Embryonic facial prominence (tissue), 1 donor: ENCODE results near the gene BPTF.
"Not testable (repeated sequence)": the region's sequence is repeated elsewhere in the genome, so short reads cannot be mapped to it uniquely, and the experiment has no call there.

Experiments
- DNase-seq: peaks from one replicate; pipeline ENCODE4 v3.0.0-alpha.2; 2016; ENCODE audit errors: extremely low spot score

Gene BPTF, protein sequence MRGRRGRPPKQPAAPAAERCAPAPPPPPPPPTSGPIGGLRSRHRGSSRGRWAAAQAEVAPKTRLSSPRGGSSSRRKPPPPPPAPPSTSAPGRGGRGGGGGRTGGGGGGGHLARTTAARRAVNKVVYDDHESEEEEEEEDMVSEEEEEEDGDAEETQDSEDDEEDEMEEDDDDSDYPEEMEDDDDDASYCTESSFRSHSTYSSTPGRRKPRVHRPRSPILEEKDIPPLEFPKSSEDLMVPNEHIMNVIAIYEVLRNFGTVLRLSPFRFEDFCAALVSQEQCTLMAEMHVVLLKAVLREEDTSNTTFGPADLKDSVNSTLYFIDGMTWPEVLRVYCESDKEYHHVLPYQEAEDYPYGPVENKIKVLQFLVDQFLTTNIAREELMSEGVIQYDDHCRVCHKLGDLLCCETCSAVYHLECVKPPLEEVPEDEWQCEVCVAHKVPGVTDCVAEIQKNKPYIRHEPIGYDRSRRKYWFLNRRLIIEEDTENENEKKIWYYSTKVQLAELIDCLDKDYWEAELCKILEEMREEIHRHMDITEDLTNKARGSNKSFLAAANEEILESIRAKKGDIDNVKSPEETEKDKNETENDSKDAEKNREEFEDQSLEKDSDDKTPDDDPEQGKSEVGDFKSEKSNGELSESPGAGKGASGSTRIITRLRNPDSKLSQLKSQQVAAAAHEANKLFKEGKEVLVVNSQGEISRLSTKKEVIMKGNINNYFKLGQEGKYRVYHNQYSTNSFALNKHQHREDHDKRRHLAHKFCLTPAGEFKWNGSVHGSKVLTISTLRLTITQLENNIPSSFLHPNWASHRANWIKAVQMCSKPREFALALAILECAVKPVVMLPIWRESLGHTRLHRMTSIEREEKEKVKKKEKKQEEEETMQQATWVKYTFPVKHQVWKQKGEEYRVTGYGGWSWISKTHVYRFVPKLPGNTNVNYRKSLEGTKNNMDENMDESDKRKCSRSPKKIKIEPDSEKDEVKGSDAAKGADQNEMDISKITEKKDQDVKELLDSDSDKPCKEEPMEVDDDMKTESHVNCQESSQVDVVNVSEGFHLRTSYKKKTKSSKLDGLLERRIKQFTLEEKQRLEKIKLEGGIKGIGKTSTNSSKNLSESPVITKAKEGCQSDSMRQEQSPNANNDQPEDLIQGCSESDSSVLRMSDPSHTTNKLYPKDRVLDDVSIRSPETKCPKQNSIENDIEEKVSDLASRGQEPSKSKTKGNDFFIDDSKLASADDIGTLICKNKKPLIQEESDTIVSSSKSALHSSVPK (N-terminal part only)

GRCh38 chr17:67824735-67825626 is at the start of gene BPTF:
Gene BPTF, plus strand, starts transcription at chr17:67825503. Its CDS starts 222 bp downstream, at chr17:67825725.
- DNase-seq: peak; percentile 89

- DNase-seq: no peak
Observed at GRCh38 chr17:67779098-67779672, 46.1 kb upstream of the BPTF start.

DNA sequence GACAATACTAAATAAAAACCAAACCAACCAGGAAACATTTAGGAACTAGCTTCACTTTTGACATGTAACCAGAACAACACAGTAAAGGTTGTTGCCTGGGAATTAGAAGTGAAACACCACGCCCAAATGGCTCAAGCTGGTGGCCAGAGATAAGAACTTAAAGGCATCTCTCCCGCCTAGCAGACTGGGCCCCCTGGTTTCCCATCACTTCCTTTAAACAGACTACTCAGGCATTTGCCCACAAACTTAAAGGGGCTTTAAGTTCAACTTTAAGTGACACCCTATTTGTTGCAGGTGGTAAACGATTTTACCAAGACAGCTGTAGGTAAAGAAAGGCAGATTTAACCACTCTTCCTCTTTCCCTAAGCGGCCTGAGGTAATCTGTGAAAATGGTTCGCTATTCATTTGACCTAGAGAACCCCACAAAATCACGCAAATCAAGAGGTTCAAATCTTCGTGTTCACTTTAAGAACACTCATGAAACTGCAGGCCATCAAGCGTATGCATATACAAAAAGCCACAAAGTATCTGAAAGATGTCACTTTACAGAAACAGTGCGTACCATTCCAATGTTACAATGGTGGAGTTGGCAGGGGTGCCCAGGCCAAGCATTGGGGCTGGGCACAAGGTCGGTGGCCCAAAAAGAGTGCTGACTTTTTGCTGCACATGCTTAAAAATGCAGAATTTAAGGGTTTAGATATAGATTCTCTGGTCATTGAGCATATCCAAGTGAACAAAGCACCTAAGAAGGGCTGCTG is 40.8 kb upstream of the BPTF start:
- no peak for DNase-seq

DNA sequence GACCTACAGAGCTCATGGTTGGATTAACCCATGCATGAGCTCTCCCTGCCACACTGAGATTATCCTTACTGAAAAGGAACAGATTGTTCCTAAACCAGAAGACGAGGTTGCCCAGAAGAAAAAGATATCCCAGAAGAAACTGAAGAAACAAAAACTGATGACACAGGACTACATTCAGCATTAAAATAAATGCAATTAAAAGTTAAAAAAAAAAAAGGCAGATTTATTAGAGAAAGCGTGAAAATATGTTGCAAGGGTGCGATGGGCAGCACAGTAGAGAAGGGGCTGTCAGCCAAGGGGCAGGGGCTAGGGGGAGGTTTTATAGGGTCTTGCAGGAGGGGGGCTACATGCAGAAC is 40.2 kb upstream of the BPTF start:
- no peak for DNase-seq

DNA sequence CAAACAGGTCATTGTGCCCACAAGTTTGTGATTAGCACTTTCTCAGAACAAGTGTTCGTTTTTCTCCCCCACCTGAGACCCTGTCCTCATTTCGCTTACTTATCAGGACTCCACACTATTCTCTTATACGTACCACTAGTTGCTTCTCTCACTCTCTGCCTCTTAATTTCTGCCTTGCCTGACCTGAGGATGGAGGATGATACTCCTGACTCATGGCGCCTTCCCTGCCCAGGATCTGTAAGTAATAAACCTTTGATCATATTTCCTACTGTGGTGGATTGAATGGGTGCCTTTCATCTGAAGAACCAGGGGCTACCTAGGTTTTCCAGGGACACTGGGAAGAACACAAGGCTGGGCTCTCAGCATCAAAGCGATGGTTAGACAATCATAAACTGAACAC is 39.8 kb upstream of the BPTF start:
- no peak for DNase-seq

DNA sequence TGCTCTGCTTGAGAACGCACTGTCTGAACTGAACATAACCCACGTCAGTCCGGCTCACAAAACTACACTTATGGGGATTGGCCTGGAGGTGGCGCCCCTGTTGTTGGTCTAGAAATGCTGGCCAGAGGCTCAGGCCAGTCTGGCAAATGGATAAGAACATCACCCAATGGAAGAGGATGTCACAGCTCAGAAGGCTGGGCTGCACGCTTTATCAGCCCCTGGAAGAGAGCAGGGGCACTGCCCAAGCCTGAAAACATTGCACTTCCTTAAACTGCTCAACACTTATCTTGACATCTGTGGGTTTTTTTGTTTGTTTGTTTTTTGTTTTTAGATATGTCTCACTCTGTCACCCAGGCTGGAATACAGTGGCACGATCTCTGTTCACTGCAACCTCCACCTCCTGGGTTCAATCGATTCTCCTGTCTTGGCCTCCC is 24.8 kb upstream of the BPTF start:
- DNase-seq: no peak

DNA sequence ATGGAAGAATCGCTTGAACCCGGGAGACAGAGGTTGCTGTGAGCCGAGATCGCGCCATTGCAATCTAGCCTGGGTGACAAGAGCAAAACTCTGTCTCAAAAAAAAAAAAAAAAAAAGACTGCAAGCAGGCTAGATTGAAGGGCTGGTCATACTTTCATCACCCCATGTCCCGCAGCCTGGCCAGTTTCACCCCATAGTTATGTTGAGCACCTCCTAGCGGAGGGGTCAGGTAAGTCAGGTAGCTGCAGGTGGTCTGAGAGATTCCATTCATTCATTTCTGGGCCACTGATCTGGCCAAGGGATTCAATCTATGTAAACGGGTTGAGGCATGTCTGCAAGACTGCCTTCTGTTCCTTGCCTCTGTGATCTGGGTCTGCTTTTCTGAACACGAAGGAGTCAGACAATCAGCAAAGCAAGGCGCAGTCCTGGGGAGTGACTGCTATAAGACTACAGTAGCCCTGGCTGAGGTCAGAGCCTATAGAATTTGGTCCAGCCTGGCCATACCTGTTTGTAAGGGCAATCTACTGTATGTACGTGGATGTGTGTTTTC is 23.6 kb upstream of the BPTF start:
- DNase-seq: no peak

- no peak for DNase-seq
Observed at GRCh38 chr17:67810464-67810863, 14.8 kb upstream of the BPTF start.

DNA sequence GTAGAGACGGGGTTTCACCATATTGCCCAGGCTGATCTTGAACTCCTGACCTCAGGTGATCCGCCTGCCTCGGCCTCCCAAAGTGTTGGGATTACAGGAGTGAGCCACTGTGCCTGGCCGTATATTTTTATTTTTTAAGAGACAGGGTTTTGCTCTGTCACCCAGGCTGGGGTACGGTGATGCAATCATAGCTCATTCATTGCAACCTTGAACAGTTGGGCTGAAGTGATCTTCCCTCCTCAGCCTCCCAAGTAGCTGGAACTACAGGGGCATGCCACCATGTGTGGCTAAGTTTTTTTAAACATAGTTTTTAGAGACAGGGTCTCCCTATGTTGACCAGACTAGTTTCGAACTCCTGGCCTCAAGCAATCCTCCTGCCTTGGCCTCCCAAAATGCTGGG is 12.9 kb upstream of the BPTF start:
- DNase-seq: not testable (repeated sequence)

DNA sequence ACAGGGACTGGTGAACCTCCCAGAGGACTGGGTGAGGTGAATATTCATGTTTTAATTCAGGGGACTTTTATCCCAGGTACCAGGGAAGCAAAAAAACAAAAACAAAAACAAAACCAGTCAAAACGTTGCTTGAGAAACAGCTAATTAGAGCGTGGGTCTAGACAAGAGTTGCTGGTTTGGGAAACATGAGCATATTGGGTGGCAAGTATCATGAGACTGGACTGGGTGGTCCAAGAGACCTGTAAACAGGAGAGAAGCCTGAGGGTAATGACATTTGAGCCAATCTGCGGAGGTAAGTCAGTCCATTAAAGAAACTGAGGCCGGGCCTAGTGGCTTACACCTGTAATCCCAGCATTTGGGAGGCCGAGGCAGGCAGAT is 11.5 kb upstream of the BPTF start:
- DNase-seq: no peak

DNA sequence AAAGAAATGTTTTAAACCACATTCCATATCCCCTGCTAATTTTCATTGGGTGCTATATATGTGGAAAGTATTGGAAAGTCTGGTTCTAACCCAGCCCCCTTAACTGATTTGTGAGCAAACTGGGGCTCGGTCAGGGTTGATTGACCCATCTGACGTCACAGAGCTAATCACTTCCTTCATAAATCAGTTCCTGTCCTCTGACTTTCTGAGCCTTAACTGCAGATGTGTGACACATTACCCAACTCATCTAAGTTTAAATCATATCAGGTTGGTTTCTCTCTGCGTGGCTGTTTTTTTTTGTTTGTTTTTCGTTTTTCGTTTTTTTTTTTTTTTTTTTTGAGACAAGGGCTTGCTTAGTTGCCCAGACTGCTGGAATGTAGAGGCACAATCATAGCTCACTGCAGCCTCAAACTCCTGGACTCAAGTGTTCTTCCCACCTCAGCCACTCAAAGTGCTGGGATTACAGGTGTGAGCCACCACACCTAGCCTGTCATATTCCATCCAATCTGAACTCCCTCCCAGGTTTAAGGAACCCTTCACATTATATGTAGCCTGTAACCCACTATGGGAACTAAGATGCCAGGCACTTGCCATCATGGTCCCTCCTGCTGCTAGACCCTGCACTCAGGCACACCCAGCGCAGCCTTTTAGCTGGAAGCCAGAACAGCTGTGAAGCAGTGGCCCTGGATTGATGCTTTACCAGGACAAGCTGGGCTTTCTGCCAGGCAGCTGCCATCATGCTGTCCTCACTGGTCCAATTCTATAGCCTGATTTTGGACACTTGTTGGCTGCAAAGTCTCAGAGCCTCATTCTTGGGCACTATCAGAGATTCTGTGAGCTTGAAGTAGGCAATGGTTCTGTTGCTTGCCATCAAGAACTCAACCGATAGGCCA is 6.9 kb upstream of the BPTF start:
- DNase-seq: no peak

- DNase-seq: no peak
Observed at GRCh38 chr17:67819722-67820121, 5.6 kb upstream of the BPTF start.

- no peak for DNase-seq
Observed at GRCh38 chr17:67821871-67822367, 3.4 kb upstream of the BPTF start.

GRCh38 chr17:67825627-67826601 is 611 bp downstream of the BPTF start:
- DNase-seq: peak; percentile 46

DNA sequence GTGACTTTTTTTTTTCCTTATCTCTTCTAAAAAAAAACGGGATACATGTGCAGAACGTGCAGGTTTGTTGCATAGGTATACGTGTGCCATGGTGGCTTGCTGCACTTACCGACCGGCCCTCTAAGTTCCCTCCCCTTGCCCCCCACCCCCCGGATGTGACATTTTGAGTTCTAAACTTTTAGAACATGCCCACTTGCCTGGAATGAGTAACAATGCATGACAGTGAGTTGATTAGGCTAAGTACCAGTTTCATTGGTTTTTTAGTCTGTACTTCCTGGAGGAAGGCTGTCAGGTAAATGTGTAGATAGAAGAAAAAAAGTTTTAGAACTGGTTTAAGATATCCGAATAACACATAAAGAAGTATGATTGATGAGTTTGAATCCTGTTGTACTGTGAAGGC is 4.0 kb downstream of the BPTF start:
- no peak for DNase-seq

GRCh38 chr17:67830440-67830839 is 5.1 kb downstream of the BPTF start:
- DNase-seq: no peak

- DNase-seq: no peak
Observed at GRCh38 chr17:67831268-67831667, 6.0 kb downstream of the BPTF start.
